Naive thymus-derived CD4-positive, alpha-beta T cell (primary cell): ENCODE data around the gene NIF3L1. TPM values are rescaled to one million over a fixed set of nuclear protein-coding genes. Genes with fewer than 3 reads are reported as not detected.

Source experiments
- ATAC-seq: fragments of 150-1000 bp; cut with Tn5 transposase; 2 replicates; pipeline ENCODE4 v1.10.0; 2021; ENCODE audit warnings: mild to moderate bottlenecking, moderate library complexity
- CTCF ChIA-PET: fragments of 350-600 bp; sonication (Branson Sonifier 250); formaldehyde crosslinking; loops from one replicate; lab custom pipeline; 2021; ENCODE audit warnings: antibody characterized with exemption; lab: Charles Lee
- POLR2A ChIA-PET: fragments of 350-600 bp; sonication (Branson Sonifier 250); formaldehyde crosslinking; loops from one replicate; lab custom pipeline; 2021; ENCODE audit warnings: antibody characterized with exemption, inconsistent platforms; lab: Charles Lee
- DNase-seq, 9 donors: peaks; one replicate each; pipeline versions ENCODE4 v3.0.0 to v3.0.0-alpha.2; 2020 to 2022; ENCODE audit warnings: mixed read lengths in 1 of 9
- H3K27ac ChIP-seq: one replicate; pipeline ENCODE4 v1.7.0; 2013; ENCODE audit warnings: mild to moderate bottlenecking, low read depth, low read length, moderate library complexity
- H3K27me3 ChIP-seq, 2 donors: one replicate each; pipeline ENCODE4 v1.7.0; 2013; ENCODE audit warnings: low read length in 2 of 2, mild to moderate bottlenecking in 2 of 2, moderate library complexity in 2 of 2; ENCODE audit not compliant: control insufficient read depth in 2 of 2, insufficient read depth in 2 of 2
- H3K36me3 ChIP-seq, 3 experiments: 1 replicate in 2 of 3; 2 replicates in 1 of 3; pipeline ENCODE4 v1.7.0; 2013; ENCODE audit warnings: low read length in 3 of 3, mild to moderate bottlenecking in 3 of 3, moderate library complexity in 1 of 3; ENCODE audit not compliant: insufficient read depth in 3 of 3, control insufficient read depth in 2 of 3
- H3K4me1 ChIP-seq, 2 donors: one replicate each; pipeline ENCODE4 v1.7.0; 2013; ENCODE audit warnings: low read length in 2 of 2, mild to moderate bottlenecking in 2 of 2, moderate library complexity in 1 of 2; ENCODE audit not compliant: control insufficient read depth in 2 of 2, insufficient read depth in 2 of 2
- H3K4me3 ChIP-seq: 2 replicates; pipeline ENCODE4 v1.7.0; 2013; ENCODE audit warnings: mild to moderate bottlenecking, low read length
- H3K9me3 ChIP-seq, 3 experiments: 1 replicate in 2 of 3; 2 replicates in 1 of 3; pipeline ENCODE4 v1.7.0; 2013; ENCODE audit warnings: low read length in 3 of 3; ENCODE audit not compliant: control insufficient read depth in 2 of 3
- H3K27ac Mint-ChIP-seq, 9 donors: one replicate each; pipeline ENCODE4 v1.8.0; 2020 to 2022; ENCODE audit warnings: mixed read lengths in 9 of 9, mild to moderate bottlenecking in 8 of 9, moderate library complexity in 5 of 9, inconsistent platforms in 2 of 9
- H3K27me3 Mint-ChIP-seq, 5 donors: one replicate each; pipeline ENCODE4 v1.8.0; 2021 to 2022; ENCODE audit warnings: mixed read lengths in 5 of 5, mild to moderate bottlenecking in 1 of 5
- H3K36me3 Mint-ChIP-seq, 5 donors: one replicate each; pipeline ENCODE4 v1.8.0; 2020 to 2022; ENCODE audit warnings: mixed read lengths in 5 of 5, mild to moderate bottlenecking in 3 of 5, inconsistent platforms in 1 of 5
- H3K4me1 Mint-ChIP-seq, 7 donors: one replicate each; pipeline ENCODE4 v1.8.0; 2020 to 2022; ENCODE audit warnings: mixed read lengths in 7 of 7, mild to moderate bottlenecking in 3 of 7, inconsistent platforms in 1 of 7
- H3K4me3 Mint-ChIP-seq, 10 donors: one replicate each; pipeline ENCODE4 v1.8.0; 2020 to 2022; ENCODE audit warnings: mild to moderate bottlenecking in 10 of 10, mixed read lengths in 10 of 10, moderate library complexity in 6 of 10, inconsistent platforms in 2 of 10
- H3K9me3 Mint-ChIP-seq, 11 donors: one replicate each; pipeline ENCODE4 v1.8.0; 2020 to 2022; ENCODE audit warnings: mixed read lengths in 11 of 11, mild to moderate bottlenecking in 4 of 11, inconsistent platforms in 1 of 11, moderate library complexity in 1 of 11
- intact Hi-C, 2 donors: fragments of 100-400 bp; cut with micrococcal nuclease; formaldehyde crosslinking; loops; one replicate each; pipeline ENCODE4 v1.15.1; 2023
- polyA plus RNA-seq, 2 donors: library from polyadenylated mRNA; unstranded; fragments of 300-500 nt; fragmentation: Illumina TruSeq; gene quantifications; one replicate each; pipeline ENCODE4 v1.2.3, GENCODE V29; 2021
- total RNA-seq, 6 experiments: library from RNA in 5 of 6; stranded (reverse) in 5 of 6; gene quantifications; 1 replicate in 5 of 6; 2 replicates in 1 of 6; pipeline ENCODE4 v1.2.3 and lab custom pipeline; 2021 to 2026

NIF3L1 gene
- total and polyA plus RNA-seq, 7 experiments from 2014 or later = 11.5 to 33.9 (median 31.4) TPM

DNA sequence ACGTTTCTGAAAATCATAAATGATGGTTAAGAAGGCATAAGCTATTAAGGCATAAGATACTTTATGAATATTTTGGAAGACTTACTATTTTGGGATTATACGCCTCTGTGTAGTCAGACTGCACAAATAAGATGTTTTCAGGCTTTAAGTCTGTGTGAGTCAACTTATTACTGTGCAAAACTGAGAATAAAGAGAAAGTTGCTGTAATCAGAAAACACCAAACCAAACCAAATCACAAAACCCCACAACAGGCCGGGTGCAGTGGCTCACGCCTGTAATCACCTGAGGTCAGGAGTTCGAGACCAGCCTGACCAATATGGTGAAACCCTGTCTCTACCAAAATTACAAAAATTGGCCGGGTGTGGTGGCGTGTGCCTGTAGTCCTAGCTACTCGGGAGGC lies 32.4 kb upstream of the NIF3L1 start:
- peak overlapping the region in 4 of 10 donors; percentile 14 to 95 (median 58) for H3K4me3 Mint-ChIP-seq
- no peaks in the 10 kb centered on the region for H3K27me3 ChIP-seq
- H3K4me1 ChIP-seq = peaks cover 25 to 35% of the 10 kb centered on the region in 2 donors
- no peak overlapping the region for H3K27ac ChIP-seq
- H3K9me3 Mint-ChIP-seq = peaks cover 0 to 8% (median 0%) of the 10 kb centered on the region in 11 donors
- POLR2A ChIA-PET = interaction anchor here (0.7 to 5.7 kb wide), 5 partner anchors 7 to 144 kb away, joined by 3 to 37 read pairs (median 4); partner anchors contain the start of gene CLK1
- ATAC-seq (no peak), DNase-seq (no peak)
- H3K27me3 Mint-ChIP-seq = no peaks in the 10 kb centered on the region
- peaks cover 54 to 91% (median 73%) of the 10 kb centered on the region in 3 experiments for H3K36me3 ChIP-seq
- H3K9me3 ChIP-seq = no peaks in the 10 kb centered on the region
- CTCF ChIA-PET = no interaction called here
- peaks cover 29 to 72% (median 69%) of the 10 kb centered on the region in 5 donors for H3K36me3 Mint-ChIP-seq
- H3K27ac Mint-ChIP-seq = peak overlapping the region in 8 of 9 donors; percentile 39 to 85 (median 68)
- peaks cover 26 to 68% (median 54%) of the 10 kb centered on the region in 7 donors for H3K4me1 Mint-ChIP-seq
- intact Hi-C loops = no loop called here
- H3K4me3 ChIP-seq = no peak overlapping the region

GRCh38 chr2:200860092-200860795 lies 28.9 kb upstream of the NIF3L1 start:
- Histone ChIP-seq H3K36me3 (peaks cover 32 to 77% (median 49%) of the 10 kb centered on the region in 3 experiments), H3K9me3 (no peaks in the 10 kb centered on the region), H3K27me3 (no peaks in the 10 kb centered on the region), H3K4me1 (peaks cover 29 to 41% of the 10 kb centered on the region in 2 donors), H3K4me3 (peak overlapping the region; percentile 8), H3K27ac (peak overlapping the region; percentile 98)
- DNase-seq (peak in 2 of 9 donors; percentile 5 to 50), ATAC-seq (no peak)
- intact Hi-C loops = loop anchor here (5.0 to 10.0 kb wide), 4 partner anchors 285 to 905 kb away; partner anchors contain the start of genes MAIP1 (in 1 of the 2), TMEM237 (in 1 of the 2) and TYW5 (in 1 of the 2)
- CTCF ChIA-PET = interaction anchor here (1.0 kb wide), 1 partner anchor 17 kb away, joined by 4 read pairs; no protein-coding TSS in a partner anchor
- Mint-ChIP-seq H3K27me3 (peaks cover 0 to 2% (median 0%) of the 10 kb centered on the region in 5 donors), H3K9me3 (peaks cover 0 to 13% (median 0%) of the 10 kb centered on the region in 11 donors), H3K27ac (peak overlapping the region; percentile 57 to 87 (median 84)), H3K4me3 (peak overlapping the region; percentile 84 to 98 (median 94)), H3K36me3 (peaks cover 39 to 67% (median 58%) of the 10 kb centered on the region in 5 donors), H3K4me1 (peaks cover 36 to 73% (median 67%) of the 10 kb centered on the region in 7 donors)
- POLR2A ChIA-PET = interaction anchor here (1.1 to 4.7 kb wide), 4 partner anchors 12 to 49 kb away, joined by 5 to 22 read pairs (median 11); partner anchors contain the start of genes BZW1, NIF3L1 and PPIL3

DNA sequence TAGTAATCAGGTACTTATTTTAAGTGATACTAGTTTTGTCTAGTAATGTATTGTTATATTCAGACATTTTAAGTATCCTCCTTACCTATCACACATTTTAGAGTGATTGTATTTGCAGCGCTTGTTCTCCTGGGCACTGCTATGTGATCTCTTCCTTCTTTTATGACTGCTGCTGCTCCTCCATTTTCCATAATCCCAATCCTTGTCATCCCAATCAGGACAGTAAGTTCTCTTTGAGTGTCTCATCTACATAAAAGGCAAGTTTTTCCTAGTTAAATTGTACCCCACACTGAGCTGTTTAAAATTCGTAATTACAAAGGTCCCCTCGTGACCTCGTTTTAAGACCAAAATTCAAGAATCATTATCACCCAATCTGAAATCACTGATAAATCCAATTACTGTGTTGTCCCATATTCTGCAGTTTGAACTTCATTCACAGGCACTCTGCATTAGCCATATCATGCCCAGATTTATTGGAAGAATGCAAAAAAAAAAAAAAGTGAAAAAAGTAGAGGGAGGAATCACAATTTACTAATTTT lies 27.5 kb upstream of the NIF3L1 start:
- CTCF ChIA-PET = no interaction called here
- intact Hi-C loops = loop anchor here (1.0 to 10.0 kb wide), 6 partner anchors 8 to 907 kb away; partner anchors contain the start of genes HYCC2 (in 1 of the 2), MAIP1 (in 1 of the 2), TMEM237 (in 1 of the 2) and TYW5 (in 1 of the 2)
- peaks cover 0 to 13% (median 0%) of the 10 kb centered on the region in 11 donors for H3K9me3 Mint-ChIP-seq
- H3K36me3 Mint-ChIP-seq = peaks cover 39 to 60% (median 54%) of the 10 kb centered on the region in 5 donors
- DNase-seq = no peak
- peak overlapping the region; percentile 98 for H3K27ac ChIP-seq
- POLR2A ChIA-PET = interaction anchor here (0.6 to 4.7 kb wide), 5 partner anchors 10 to 259 kb away, joined by 3 to 22 read pairs (median 5); partner anchors contain the start of genes NIF3L1, ORC2 and PPIL3
- H3K4me3 Mint-ChIP-seq = peak overlapping the region; percentile 89 to 98 (median 94)
- peak overlapping the region; percentile 78 to 100 (median 100) for H3K27ac Mint-ChIP-seq
- H3K4me3 ChIP-seq = peak overlapping the region; percentile 100
- H3K4me1 Mint-ChIP-seq = peaks cover 36 to 68% (median 63%) of the 10 kb centered on the region in 7 donors
- H3K4me1 ChIP-seq = peaks cover 30 to 38% of the 10 kb centered on the region in 2 donors
- no peak for ATAC-seq
- peaks cover 0 to 2% (median 0%) of the 10 kb centered on the region in 5 donors for H3K27me3 Mint-ChIP-seq
- peaks cover 29 to 63% (median 43%) of the 10 kb centered on the region in 3 experiments for H3K36me3 ChIP-seq
- no peaks in the 10 kb centered on the region for H3K27me3 ChIP-seq
- H3K9me3 ChIP-seq = no peaks in the 10 kb centered on the region

DNA sequence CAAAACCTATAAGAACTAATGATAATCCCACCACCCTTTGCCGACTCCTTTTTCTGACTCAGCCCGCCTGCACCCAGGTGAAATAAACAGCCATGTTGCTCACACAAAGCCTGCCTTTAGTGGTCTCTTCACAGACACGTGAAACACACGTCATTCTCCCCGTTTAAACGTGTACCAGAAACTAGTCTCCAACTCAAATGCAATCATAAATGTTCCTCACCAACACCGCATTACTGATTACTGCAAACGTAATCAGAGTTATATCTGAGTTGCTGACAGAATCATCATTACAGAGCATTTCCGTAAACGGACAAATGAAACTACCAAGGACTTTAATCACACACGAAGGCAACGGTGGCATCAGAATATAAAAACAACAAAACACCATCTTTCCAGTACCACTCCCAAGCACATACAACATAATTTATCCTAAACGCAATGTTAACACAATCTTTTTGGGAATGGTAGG lies 26.6 kb upstream of the NIF3L1 start:
- H3K9me3 ChIP-seq = no peaks in the 10 kb centered on the region
- intact Hi-C loops = loop anchor here (1.0 to 10.0 kb wide), 5 partner anchors 209 to 908 kb away; partner anchors contain the start of genes HYCC2 (in 1 of the 2), MAIP1 (in 1 of the 2), TMEM237 (in 1 of the 2) and TYW5 (in 1 of the 2)
- Mint-ChIP-seq H3K4me1 (peaks cover 36 to 66% (median 56%) of the 10 kb centered on the region in 7 donors), H3K4me3 (peak overlapping the region; percentile 89 to 98 (median 94)), H3K27ac (peak overlapping the region; percentile 99 to 100 (median 100)), H3K9me3 (peaks cover 0 to 13% (median 0%) of the 10 kb centered on the region in 11 donors), H3K36me3 (peaks cover 36 to 53% (median 45%) of the 10 kb centered on the region in 5 donors), H3K27me3 (peaks cover 0 to 2% (median 0%) of the 10 kb centered on the region in 5 donors)
- POLR2A ChIA-PET = interaction anchor here (0.6 to 3.2 kb wide), 7 partner anchors 8 to 371 kb away, joined by 3 to 156 read pairs (median 25); partner anchors contain the start of genes NIF3L1 and PPIL3
- DNase-seq = peak in 8 of 9 donors; percentile 42 to 90 (median 70)
- ATAC-seq = peak; percentile 51
- peak overlapping the region; percentile 100 for H3K4me3 ChIP-seq
- H3K4me1 ChIP-seq = peaks cover 30 to 38% of the 10 kb centered on the region in 2 donors
- peaks cover 20 to 54% (median 34%) of the 10 kb centered on the region in 3 experiments for H3K36me3 ChIP-seq
- peak overlapping the region; percentile 98 for H3K27ac ChIP-seq
- no peaks in the 10 kb centered on the region for H3K27me3 ChIP-seq
- CTCF ChIA-PET = no interaction called here

DNA sequence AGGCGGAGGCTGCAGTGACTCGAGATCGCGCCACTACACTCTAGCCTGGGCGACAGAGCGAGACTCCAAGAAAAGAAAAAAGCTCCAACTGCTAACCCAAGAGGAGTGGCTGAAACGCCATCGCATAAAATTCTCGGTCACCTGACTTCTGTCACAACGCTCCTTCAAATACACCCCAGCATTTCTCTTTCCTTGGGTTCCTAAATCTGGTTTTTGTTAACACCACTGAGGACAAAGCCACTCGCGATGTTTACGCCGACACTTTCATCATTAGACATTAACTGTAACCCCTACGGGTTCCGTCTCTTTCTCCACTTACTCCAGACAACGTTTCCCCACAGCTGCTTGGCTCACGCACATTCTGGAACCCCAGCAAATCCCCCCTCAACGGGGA lies 25.4 kb upstream of the NIF3L1 start:
- H3K27ac ChIP-seq = peak overlapping the region; percentile 98
- POLR2A ChIA-PET = interaction anchor here (0.6 to 3.2 kb wide), 47 partner anchors 8 to 1513 kb away, joined by 3 to 156 read pairs (median 5); partner anchors contain the start of genes ALS2, BZW1, CASP10 and CASP8

More for the DNA sequence above, 25.4 kb upstream of the NIF3L1 start:
- H3K36me3 ChIP-seq = peaks cover 9 to 42% (median 22%) of the 10 kb centered on the region in 3 experiments
- peaks cover 29% of the 10 kb centered on the region in 2 donors for H3K4me1 ChIP-seq
- Mint-ChIP-seq H3K4me3 (peak overlapping the region; percentile 89 to 98 (median 94)), H3K4me1 (peaks cover 30 to 58% (median 48%) of the 10 kb centered on the region in 7 donors), H3K9me3 (peaks cover 0 to 10% (median 0%) of the 10 kb centered on the region in 11 donors), H3K27me3 (peaks cover 0 to 2% (median 0%) of the 10 kb centered on the region in 5 donors), H3K36me3 (peaks cover 24 to 46% (median 34%) of the 10 kb centered on the region in 5 donors), H3K27ac (peak overlapping the region; percentile 99 to 100 (median 100))
- intact Hi-C loops = loop anchor here (1.0 to 10.0 kb wide), 17 partner anchors 26 to 917 kb away; partner anchors contain the start of genes BZW1 (in 2 of the 2), NIF3L1 (in 2 of the 2), ORC2 (in 2 of the 2) and PPIL3 (in 2 of the 2)
- no peaks in the 10 kb centered on the region for H3K27me3 ChIP-seq
- H3K4me3 ChIP-seq = peak overlapping the region; percentile 100
- DNase-seq = peak in 1 of 9 donors; percentile 35
- CTCF ChIA-PET = interaction anchor here (0.6 to 1.3 kb wide), 5 partner anchors 23 to 368 kb away, joined by 3 to 4 read pairs (median 3); partner anchors contain the start of gene CASP10
- peak; percentile 6 for ATAC-seq
- no peaks in the 10 kb centered on the region for H3K9me3 ChIP-seq
